GM23248 (cell line): ENCODE results near the gene FGF14.

Source experiments
- EZH2 ChIP-seq: fragments of 200-600 bp; sonication (generic); IDR thresholded peaks from 2 replicates; pipeline ENCODE4 v1.6.1; 2018; ENCODE audit warnings: antibody characterized with exemption, mild to moderate bottlenecking; ENCODE audit not compliant: insufficient read depth, poor library complexity, severe bottlenecking
- EZH2phosphoT487 ChIP-seq: fragments of 200-600 bp; sonication (generic); IDR thresholded peaks from 2 replicates; pipeline ENCODE4 v1.6.1; 2018; ENCODE audit warnings: antibody characterized with exemption, moderate library complexity, mild to moderate bottlenecking, low read depth; ENCODE audit not compliant: insufficient read depth

GRCh38 chr13:101727118-101727517 lies 674.7 kb downstream of the FGF14 start:
- TF ChIP-seq EZH2 (no peak), EZH2phosphoT487 (no peak)
